GM06990 (cell line): ENCODE measurements around the gene PALMD.

ENCODE experiments used
- DNase-seq: peaks from one replicate; pipeline ENCODE4 v3.0.0-alpha.2; 2011; ENCODE audit not compliant: insufficient read length; ENCODE audit errors: extremely low read depth
- H3K27me3 ChIP-seq: replicated peaks from 2 replicates; pipeline ENCODE4 v1.6.0; 2011; ENCODE audit warnings: low read length; ENCODE audit not compliant: control insufficient read depth, insufficient read depth
- H3K36me3 ChIP-seq: 2 replicates; pipeline ENCODE4 v1.5.1; 2011; ENCODE audit warnings: low read length; ENCODE audit not compliant: control insufficient read depth, insufficient read depth
- H3K4me3 ChIP-seq: replicated peaks from 2 replicates; pipeline ENCODE4 v1.5.1; 2011; ENCODE audit warnings: low read depth, mild to moderate bottlenecking, control low read depth, low read length
- TF ChIP-seq, protein P1 (sequence below): IDR thresholded peaks from 2 replicates; pipeline ENCODE4 v1.5.1; 2011; ENCODE audit warnings: low read length, control low read depth, mild to moderate bottlenecking, inconsistent platforms; ENCODE audit not compliant: insufficient read depth, poor library complexity, severe bottlenecking

The PALMD gene

DNA sequence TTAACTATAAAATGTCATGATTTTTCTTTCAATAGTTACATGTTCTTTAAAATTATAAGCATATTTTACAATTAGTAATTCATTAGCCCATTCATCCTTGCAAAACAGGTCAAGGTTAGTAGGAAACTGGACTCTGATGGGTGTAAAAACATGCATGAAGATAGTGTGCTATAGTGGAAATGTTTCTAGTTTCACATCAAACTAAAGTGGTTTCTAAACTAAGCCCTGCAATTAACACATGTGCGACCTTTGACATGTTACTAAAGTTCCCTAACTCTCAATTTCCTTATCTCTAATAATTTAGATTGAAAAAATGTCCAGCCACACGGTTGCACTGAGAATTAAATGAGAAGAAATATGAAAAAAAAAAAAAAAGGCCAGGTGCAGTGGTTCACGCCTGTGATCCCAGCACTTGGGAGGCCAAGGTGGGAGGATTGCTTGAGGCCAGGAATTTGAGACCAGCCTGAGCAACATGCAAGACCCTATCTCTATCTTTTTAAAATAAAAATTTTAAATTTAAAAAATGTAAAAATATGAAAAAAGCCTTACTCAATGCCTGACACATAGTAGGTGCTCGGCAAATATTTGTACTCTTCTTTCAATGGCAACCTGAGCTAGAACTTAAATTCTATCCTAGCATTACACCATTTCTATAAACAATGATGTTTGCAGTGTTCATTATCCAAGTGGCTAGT lies 44.1 kb upstream of the PALMD start:
- H3K4me3 ChIP-seq, result no peak overlapping the region
- no peaks in the 10 kb centered on the region for H3K27me3 ChIP-seq
- no peaks in the 10 kb centered on the region for H3K36me3 ChIP-seq
- DNase-seq, result no peak
- TF ChIP-seq, protein P1, sequence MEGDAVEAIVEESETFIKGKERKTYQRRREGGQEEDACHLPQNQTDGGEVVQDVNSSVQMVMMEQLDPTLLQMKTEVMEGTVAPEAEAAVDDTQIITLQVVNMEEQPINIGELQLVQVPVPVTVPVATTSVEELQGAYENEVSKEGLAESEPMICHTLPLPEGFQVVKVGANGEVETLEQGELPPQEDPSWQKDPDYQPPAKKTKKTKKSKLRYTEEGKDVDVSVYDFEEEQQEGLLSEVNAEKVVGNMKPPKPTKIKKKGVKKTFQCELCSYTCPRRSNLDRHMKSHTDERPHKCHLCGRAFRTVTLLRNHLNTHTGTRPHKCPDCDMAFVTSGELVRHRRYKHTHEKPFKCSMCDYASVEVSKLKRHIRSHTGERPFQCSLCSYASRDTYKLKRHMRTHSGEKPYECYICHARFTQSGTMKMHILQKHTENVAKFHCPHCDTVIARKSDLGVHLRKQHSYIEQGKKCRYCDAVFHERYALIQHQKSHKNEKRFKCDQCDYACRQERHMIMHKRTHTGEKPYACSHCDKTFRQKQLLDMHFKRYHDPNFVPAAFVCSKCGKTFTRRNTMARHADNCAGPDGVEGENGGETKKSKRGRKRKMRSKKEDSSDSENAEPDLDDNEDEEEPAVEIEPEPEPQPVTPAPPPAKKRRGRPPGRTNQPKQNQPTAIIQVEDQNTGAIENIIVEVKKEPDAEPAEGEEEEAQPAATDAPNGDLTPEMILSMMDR, result no peak

DNA sequence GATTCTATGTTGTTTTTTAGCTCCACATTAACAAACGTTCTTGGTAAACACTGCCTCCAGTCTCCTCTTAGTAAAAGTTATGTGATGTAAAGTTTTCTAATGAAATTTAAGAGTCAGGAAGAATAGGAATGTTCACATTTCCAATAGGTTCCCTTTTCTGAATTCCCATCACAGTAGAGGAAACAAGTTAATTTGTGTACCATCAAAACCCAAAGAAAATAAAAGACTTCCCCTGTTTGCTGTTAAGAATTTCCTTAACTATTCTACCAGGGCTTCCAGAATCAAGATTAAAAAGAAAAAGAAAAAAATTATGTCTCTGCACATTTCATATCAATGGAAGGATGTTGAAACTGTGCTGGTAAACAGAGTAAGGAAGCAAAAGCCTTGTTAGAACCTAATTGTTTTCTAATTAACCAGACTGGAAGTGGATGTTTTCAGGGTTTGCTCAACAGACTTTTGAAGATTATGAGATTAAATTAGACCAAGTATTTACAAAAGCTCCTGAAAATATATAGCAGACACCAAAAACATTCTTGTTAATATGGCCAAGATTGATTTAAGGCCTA lies 43.4 kb upstream of the PALMD start:
- DNase-seq, result no peak
- TF ChIP-seq, protein P1, result no peak
- Histone ChIP-seq H3K36me3 (no peaks in the 10 kb centered on the region), H3K4me3 (no peak overlapping the region), H3K27me3 (no peaks in the 10 kb centered on the region)

DNA sequence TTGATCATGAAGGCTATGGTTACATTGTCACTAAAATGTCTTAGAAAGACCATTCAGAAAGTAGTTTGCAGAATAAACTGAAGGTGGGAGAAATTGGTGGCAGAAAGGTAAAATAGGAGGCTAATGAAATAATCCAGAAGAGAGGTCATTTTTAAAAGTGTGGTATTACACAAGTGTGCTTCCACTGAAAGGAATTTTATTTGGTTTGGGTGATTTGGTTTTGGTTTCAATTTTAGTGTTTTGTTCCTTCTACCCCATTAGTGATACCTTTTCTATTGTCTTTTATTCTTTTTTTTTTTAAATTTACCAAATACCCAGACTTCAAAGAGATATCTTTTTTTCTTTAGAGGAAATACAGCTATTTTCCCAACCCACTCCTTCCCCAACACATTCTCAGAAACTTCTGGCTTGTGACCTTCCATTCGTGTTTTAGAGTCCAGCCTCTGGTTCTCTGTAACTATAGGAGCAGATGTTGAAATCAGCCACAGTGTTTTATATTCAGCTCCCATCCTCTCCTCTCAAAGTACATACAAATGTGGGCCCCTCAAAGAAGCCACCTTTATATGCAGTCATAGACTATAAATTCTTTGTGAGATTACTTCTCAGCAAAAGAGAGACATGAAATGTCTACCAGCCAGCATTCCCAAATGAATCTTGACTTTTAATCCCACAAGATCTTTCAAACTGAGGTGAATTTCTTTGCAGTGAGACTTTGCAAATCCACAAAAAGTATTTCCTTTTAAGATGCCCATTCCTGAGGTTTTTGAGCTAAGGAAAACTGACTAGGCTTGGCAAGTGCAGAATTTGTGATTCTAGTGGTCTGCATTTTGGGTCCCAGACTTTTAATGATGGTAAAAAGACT lies 42.0 kb upstream of the PALMD start:
- Histone ChIP-seq H3K4me3 (no peak overlapping the region), H3K36me3 (no peaks in the 10 kb centered on the region), H3K27me3 (no peaks in the 10 kb centered on the region)
- no peak for DNase-seq
- TF ChIP-seq, protein P1, result no peak

DNA sequence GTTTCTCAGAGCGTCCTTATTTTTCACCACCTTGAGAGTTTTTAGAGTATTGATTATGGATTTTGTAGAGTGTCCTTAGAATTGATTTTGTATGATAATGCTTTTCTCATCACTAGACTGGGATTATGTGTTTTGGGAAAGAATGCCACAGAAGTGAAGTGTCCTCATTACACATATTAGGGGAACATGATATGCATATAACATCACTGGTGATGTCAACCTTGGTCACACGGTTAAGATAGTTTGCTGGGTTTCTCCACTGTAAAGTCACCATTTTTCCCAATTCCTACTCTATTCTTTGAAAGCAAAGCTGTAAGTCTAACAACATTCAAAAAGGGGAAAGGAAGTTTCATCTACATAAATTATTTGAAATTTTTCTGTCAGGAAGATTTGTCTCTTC lies 39.6 kb upstream of the PALMD start:
- Histone ChIP-seq H3K36me3 (no peaks in the 10 kb centered on the region), H3K4me3 (no peak overlapping the region), H3K27me3 (no peaks in the 10 kb centered on the region)
- no peak for DNase-seq
- TF ChIP-seq, protein P1, result no peak

DNA sequence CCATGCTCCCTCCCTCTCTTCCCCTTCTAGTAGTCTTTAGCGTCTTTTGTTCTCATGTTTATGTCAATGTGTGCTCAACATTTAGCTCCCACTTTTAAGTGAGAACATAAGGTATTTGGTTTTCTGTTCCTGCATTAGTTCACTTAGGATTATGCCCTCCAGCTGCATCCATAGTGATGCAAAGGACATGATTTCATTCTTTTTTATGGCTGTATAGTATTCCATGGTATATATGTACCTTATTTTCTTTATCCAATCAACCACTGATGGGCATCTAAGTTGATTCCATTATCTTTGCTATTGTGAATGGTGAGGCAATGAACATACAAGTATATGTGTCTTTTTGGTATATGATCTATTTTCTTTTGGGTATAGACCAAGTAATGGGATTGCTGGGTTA lies 38.3 kb upstream of the PALMD start:
- Histone ChIP-seq H3K4me3 (no peak overlapping the region), H3K36me3 (no peaks in the 10 kb centered on the region), H3K27me3 (no peaks in the 10 kb centered on the region)
- no peak for DNase-seq
- TF ChIP-seq, protein P1, result no peak
